Measurements from ENCODE around the gene SPECC1.
"Not testable (repeated sequence)": the region's sequence is repeated elsewhere in the genome, so short reads cannot be mapped to it uniquely, and the experiment has no call there.

Gene SPECC1

DNA sequence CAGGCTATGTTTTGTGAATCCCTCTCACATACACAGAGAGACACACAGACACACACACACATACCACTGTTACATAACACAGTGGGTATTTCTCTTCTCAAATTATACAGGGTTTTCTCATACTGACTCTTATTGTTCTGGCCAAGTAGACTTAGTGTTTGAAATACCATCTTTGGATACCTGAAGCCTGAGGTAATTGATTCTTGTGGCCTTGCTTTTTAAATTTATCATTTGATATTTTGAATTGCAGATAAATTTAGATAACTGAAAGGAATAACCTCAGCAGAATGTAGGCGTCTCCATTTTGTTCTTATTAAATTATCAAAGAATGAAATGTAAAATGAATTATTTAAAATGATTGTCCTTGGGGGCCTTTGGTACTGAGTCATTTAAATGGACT is 234.4 kb downstream of the SPECC1 start:
- no peak for DNase-seq

DNA sequence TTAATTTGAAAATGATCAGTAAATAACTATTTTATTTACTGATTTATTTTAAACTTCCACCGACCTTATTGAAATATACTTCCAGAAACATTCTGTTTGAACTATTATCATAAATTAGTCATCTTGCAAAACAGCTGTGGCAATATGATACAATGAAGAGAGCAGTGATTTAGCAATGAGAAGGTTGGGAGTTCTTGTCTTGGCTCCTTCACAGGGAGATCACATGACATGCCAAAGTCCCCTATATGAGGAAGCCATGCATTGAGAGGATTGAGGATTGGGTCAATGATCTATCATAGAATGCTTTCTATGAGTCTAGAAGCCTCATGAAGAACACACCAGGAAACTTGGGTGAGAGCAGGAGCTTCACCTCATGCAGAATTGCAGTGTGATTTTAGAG is 235.5 kb downstream of the SPECC1 start:
- no peak for DNase-seq

DNA sequence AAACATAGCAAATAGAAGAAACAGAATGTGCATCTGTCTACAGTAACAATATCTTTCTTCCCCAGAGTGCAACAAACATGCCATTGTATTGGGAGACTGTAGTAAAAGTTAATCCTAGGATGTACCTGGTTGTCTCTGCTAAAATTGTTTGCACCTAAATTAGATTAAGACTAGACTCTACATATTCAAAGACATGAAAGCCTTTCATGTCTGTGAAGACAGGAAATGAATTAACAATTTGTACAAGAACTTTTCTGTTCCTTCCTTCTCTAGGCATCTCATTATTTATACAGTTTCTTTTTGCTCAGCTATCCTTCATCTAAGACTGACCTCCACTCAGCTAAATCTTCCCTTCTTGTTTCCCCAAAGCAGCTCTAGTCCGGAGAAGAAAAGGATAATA is 237.5 kb downstream of the SPECC1 start:
- DNase-seq = no peak

DNA sequence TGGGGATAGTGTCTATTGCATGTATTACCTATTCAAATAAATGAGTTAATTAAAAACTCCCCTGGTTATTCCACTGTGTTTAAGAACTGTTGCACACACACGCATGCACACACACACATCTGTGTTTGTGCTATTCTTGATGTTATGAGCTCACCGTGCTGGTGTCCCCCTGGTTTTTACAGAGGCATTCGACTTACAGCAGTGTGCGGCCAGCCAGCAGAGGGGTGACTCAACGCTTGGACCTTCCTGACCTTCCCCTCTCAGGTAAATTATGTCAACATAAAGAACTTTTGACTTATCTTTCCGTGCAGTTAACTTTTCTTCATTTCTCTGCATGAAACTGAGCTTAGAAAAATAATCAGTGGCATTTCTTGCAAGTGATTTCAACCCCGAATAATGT is 244.2 kb downstream of the SPECC1 start:
- no peak for DNase-seq

DNA sequence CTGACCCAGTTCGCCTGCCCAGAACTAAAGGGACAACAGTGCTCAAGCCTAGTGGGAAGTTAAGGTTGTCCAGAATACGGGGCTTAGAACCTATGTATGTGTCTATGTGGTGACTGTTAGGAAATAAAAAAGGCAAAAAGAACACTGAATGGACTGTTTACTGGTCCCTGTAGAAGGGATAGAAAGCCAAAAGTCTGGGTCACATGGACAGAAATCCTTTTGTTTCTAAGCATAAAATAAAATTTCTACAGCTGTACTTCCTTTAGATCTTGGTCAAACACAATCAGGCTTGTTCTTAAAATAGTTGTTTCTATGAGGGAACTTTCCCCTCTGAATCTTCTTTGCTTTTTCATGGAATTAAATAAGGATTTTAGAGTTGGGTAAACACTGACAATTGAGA is 245.4 kb downstream of the SPECC1 start:
- DNase-seq = no peak

DNA sequence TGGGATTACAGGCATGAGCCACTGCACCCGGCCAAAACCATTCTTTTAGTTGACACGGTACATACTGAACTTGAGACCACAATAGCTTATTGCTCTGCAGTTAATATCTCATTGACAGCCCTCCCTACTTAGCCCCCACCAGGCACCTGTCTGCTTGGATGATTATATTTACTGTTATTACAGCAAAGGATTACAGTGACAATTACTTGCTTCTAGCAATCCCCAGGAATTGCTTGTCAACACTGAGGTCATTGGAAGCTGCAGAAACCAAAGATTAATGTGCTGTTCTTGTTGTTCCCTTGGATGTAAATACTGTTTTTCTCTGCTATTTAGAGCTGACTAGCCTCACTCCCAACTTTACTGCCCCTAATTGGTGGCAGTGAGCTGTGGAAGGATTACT is 247.0 kb downstream of the SPECC1 start:
- DNase-seq = no peak

DNA sequence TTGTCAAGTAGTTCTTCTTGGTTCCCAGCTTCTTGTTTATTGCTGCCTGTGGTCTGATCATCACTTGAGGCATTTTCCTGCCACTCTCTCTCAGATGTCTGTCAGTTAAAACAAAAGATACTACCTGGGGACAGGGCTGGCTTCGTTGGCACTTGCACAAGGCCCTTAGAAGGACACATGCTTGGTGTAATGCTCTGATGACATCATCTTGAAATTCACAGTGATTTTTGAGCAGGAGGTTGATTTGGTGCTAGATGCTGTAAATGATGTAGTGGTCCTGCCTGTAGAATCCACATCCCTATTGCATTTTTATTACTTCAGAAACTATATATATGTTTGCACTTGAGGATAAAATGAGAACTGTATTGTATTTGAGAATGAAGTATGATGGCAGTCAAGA is 247.8 kb downstream of the SPECC1 start:
- DNase-seq = no peak

DNA sequence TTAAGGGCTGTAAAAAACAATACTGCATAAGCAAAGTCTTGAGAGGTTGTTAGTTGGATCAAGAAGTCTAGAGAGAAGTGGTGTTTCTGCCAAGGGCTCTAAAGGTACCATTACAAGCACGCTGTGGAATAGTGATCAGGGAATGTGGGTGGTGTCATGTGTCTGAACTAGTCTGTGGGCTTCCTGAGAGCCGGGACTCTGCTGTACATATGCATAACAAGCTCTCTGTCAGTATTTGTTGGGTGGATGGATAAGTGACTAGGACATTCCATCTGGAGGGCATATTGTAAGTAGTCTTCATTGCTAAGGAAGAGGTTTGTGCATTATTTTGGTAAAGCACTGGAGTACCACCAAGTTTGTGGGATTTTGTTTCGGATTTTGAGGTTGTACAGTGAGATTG is 248.6 kb downstream of the SPECC1 start:
- DNase-seq = no peak

DNA sequence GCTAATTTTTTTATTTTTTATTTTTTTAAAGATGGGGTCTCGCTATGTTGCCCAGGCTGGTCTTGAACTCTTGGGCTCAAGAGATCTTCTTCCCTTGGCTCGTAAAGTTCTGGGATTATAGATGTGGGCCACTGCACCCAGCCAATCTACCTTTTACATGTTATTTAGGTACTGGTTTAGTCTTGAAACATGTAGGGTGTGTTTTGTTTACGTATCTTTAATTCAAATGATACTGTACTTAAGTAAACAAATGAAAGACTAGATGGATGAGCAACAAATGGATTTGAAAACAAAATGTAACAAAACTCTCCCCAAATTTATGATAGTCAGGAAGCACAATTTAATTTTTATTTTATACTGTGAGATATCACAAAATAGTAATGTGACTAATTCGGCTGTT is 250.5 kb downstream of the SPECC1 start:
- no peak for DNase-seq

DNA sequence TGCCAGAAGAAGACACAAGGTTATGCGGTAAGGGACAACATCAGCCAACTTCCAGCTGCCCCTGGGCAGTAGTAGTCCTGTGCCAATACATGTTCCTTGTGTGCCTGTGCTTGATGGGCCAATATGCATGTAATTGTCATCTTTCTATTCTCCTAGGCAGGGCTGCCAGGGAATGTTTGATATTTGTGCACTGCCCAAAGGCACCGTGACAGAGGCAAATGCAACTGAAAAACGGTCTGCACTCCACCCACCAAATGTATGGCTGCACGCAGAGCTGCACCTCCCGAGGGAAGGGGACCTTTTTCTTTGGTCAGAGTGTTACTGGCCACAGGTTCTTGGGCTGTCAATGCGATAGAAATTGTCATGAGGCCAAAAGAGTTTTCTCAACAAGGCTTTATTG is 251.1 kb downstream of the SPECC1 start:
- DNase-seq = no peak

DNA sequence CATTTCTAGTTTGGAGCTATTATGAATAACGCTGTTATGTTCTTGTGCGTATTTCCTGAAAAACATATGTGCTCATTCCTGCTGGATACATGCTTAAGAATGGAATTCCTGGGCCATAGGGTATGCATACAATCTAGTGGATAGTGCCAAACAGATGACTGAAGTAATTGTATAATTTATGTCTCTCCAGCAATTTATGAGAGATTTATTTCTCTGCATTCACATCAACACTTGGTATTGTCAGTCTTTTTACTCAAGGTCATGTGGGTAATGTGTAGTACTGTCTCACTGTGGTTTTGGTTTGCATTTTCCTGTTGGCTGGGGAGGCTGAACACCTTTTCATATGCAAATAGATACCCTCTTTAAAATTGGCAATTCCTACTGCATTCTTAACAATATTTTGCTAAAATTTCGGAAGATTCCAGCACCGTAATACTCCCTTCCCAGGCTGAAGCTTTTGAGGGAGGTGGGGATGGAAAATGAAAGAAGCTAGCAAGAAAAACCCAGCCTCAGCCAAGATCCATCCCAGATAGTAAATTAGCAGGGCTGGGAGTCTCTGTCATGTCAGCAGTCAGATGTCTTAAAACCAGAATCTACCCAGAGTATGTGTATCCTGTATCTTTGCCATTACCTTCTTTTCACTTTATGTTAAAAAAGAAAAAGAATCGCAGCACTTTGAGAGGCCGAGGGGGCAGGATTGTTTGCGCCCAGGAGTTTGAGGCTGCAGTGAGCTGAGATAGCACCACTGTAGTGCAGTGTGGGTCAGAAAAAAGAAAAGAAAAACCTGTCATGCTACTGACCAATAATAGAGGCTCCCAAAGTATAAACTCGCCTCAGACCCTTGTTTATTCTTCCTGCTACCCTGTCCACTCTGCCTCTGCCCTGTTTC is 253.3 kb downstream of the SPECC1 start:
- no peak for DNase-seq

DNA sequence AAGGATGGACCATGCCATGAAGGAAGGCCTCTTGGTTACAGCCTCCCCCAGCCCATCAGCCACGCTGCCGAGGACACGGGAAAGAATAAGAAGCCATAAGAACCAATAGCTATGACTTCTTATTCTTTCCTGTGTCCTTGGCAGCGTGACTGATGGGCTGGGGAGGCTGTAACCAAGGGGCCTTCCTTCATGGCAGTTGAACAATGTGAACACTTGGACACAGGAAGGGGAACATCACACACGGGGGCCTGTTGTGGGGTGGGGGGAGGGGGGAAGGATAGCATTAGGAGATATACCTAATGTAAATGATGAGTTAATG is 253.9 kb downstream of the SPECC1 start:
- DNase-seq = not testable (repeated sequence)

DNA sequence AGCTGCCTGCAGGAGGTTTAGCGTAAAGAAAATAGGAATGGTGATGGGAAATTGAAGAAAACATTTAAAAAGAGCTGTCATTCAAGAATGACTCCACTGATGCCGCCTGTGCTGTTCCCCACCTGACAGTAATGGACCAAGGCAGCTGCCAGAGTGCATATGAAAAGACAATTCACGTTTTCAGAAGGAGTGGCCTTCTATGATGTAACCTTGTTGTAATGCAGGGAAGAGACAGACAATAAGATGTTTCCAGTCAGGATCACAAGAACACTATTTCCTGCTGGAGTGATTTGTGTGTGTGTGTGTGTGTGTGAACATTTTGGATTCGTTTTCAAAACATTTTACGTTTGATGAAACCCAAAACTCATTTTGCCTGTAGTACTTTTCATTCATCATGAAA is 254.4 kb downstream of the SPECC1 start:
- DNase-seq = no peak

DNA sequence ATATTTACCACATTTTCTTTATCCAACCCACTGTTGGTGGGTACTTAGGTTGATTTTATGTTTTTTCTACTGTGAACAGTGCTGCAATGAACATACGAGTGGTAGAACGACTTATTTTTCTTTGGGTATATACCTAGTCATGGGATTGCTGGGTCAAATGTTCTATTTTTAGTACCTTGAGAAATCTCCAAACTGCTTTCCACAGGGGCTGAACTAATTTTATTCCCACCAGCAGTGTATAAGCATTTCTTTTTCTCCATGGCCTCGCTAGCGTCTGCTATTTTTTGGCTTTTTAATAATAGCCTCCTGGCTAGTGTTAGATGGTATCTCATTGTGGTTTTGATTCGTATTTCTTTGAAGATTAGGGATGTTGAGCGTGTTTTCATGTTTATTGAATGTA is 255.8 kb downstream of the SPECC1 start:
- no peak for DNase-seq

DNA sequence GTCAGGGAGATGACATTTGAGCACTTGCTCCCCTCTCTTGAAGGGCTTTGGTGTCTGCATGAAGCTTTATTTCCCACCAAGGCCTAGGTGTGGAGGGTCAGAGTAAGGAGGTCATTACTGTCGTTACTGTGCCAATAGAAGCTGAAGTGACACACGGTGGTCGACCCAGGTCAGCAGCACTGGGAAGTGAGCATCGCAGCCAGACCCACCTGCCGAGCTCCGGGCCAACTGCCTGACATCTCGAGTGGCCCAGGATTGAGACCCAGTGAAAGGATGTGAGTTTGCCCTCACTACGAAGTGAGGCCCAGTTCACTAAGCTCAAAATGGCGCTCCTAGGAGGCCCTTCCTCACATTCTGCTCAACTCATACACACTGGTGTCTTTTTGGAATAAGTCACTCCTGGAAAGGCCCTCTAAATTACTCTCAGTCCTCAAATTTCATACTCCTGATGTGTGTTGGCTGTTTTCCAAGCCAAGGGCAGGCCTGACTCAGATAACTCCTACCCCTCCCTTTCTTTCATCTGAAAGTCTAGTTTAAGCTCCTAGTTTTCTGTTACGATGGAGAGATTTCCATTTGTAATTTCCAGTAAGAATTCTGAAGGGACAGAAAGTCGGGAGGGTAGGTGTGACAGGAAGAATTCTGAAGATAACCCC is 257.8 kb downstream of the SPECC1 start:
- DNase-seq = no peak

DNA sequence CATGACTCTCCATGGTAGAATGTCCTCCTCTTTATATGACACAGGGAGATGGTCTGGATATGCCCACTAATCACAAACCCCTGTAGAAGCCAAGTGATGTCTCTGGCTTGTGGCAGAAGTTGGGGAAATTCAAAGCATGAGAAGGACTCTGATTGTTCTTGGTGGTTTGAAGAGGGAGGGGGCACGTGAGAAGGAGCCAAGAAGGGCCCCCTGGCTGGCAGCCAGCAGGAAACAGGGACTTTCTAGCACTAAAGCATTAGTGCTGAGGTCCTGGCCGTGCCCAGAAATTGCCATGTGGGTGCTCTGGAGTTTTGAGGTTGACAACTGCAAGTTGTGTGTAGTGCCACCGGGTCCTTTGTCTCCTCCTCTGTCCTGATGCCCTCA is 258.3 kb downstream of the SPECC1 start:
- DNase-seq = peak; percentile 50

DNA sequence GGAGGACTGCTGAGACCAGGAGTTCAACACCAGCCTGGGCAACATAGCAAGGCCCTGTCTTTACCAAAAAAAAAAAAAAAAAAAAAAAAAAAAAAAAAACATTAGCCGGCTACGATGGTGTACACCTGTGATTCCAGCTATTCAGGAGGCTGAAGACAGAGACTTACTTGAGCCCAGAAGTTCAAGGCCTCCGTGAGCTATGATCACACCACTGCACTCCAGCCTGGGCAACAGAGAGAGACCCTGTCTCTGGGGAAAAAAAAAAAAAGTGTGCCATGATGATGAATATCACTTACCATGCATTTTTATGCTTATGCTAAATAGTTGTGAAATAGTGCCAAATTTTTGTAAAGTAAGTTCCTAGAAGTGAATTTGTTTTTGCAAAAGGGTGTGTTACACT is 261.2 kb downstream of the SPECC1 start:
- no peak for DNase-seq

DNA sequence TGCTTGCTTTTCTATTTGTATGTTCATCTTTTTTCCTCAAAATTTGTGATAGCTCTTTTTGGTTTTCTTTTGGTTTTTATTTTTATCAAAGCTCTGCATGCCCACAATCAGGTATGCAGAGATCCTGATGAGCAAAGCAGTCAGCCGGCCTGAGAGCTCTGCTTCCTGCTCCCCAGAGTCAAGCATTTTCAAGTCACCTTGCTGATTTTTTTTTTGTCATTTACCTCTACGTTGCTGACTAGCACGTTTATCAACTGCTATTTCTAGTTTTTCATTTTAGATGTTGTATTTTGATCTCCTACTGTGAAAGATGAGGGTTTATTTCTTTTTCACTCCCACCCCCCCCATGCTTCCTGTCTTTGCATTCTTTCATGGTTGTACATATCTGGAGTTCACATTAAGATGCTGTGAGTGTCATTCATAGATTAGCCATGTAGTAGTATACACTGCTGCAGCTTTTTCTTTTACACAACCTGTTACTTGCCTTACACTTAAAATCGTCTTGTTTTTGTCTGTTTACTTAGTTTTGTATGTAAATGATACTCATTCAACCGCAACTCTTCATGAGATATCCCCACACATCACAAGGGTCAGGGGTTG is 262.0 kb downstream of the SPECC1 start:
- DNase-seq = no peak

DNA sequence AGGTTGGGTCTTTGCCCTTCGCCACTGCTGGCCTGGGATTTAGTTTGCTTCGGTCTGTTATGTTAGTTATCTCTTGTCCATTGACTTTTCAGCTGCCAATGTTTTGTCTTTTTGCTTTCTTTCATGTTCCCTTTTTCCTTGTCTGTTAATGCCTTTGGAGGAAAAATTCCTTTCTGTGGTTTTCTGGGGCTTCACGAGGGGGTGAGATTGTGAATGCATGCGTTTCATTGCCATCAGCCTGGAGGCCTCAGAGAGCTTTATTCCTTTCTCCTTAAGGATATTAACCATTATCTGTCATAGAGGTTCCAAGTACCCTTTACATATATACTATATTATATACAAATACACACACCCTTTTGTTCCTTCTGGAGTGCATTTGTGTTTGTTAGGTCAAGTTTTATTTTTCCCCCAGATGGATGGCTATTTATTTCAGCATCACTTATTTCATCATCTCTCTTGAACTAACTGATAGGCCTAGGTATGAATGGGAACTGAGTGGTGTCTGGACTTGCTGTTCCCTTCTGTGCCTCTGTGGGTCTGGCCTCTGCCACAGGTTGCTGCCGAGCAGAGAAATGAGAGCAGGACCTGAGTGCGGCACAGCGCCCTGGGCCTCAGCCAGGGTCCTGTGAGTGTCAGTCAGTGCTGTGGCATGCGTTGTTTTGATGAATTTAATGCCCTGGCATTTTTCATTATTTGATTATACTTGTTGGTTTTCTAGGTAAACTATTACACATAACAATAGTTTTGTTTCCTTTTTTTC is 264.8 kb downstream of the SPECC1 start:
- DNase-seq = peak; percentile 25

DNA sequence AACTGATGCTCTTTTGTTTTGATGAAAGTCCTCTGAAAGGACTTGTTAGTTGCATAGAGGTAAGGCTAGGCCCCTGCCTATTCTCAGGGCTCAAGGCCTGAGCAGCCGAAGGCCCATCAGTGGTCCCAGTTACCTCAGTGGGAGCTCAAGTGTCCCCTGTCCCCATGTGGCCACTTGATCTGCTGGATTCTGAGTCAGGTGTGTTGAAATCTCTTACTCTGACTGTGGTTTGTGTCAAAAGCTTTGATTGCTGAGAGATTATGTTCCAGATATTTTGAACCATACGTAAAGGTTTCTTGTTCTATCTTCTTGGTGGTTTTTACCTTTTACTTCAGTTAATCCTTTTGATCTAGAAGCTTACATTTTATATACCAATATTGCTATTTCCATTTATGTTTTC is 266.5 kb downstream of the SPECC1 start:
- no peak for DNase-seq

DNA sequence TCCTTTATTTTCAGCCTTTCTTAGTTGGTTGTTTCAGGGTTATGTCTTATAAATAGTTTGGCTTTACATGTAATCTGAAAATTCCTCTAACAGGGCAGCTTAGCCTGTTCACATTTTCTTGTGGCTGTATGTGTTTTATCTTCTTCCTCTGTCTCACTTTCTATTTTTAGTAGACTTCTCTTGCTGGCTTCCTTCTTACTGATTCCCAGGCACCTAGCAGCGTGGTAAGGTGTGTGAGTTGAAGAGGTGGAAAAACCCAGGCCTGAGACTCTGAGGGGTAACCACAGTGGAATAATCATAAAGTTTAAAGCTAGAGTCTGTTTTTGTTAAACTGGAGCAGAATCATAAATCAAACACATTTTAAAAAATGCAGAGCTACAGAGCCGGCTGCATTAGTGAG is 267.3 kb downstream of the SPECC1 start:
- no peak for DNase-seq

DNA sequence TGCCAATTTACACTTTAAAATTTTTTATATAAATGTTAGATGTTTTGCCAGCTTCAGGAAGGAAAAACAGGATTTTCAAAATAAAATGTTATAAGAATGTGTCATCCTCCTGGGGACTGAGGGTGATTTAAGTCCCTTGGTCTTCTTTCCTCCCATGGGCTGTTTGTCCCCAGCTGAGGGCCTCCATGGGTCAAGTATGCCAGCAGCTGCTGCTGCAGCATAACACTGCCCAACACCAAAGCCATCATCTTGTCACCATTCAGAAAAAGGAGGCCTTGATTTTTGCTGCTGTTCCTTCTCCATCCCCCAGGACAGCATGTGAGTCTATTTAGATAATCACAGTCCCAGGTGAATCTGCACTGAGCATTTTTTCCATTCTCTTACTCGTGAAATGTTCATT is 269.6 kb downstream of the SPECC1 start:
- DNase-seq = no peak

DNA sequence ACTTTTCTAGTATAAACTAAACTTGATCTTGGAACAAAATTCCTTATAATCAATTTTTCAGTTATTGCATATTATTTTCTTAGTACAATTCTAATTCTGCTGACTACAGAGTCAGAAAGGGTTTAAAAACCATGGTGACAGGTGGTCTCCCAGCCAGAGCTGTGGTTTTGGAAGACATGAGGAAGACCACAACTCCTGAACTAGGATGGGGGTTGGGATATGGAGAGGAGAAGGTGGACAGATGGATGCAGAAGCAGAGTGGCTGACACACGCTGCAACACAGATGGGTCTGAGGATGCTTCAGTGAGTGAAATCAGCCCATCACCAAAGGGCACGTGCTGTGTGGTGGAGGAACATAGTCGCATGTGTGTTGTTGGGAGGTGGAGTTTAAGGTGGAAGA is 270.5 kb downstream of the SPECC1 start:
- no peak for DNase-seq

DNA sequence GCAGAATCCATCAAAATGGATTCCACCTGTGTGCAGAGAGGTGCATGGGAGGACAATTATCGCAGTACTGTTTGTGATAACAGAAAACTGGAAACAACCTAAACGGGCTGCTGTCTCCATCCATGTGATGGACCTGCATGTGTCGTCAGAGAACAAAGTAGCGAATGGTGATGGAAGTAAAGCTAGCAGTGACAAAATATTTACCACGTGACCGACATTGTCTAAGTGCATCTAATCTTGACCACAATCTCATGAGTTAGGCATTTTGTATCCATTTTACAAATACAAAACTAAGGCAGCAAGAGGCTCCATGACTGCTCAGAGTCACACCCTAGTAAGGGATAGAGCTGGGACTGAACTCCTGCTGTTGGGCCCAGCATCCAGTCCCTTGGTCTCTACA is 270.9 kb downstream of the SPECC1 start:
- no peak for DNase-seq

All from activated naive CD4-positive, alpha-beta T cell treated with anti-CD3 and anti-CD28 coated beads, Interleukin-2, amount 50 U/mL, for 16 hours (primary cell).